ENCODE results near the gene SLC12A4. TPM values are rescaled to one million over a fixed set of nuclear protein-coding genes. Genes with fewer than 3 reads are reported as not detected.

Gene SLC12A4
- total and polyA plus RNA-seq, 2 experiments from 2014 or later, result 19.9 to 53.0 TPM

DNA sequence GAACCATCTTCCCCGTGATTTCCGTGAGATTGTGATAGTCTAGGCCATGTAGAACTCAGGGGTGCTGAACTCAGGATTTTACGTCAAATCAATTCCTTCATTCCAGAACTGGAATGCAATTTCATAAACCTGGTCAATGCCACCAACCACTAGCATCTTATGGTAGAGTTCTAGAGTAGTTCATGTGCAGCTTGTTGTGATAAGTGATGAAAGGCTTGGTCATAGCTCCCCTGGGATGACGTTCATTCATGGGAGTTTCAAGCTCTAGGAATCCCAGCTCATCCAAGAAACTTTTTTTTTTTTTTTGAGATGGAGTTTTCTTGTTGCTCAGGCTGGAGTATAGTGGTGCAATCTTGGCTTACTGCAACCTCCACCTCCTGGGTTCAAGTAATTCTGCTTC, 34.6 kb upstream of the SLC12A4 start:
- H3K4me1 Mint-ChIP-seq, result peaks cover 8% of the 10 kb centered on the region; the same call in 2 of the 3 replicates
- Histone ChIP-seq H2AFZ (no peak overlapping the region), H3K27ac (ENCODE audit: low read depth) (no peak overlapping the region), H3K27me3 (ENCODE audit: insufficient read depth) (no peaks in the 10 kb centered on the region), H3K79me2 (replicated peaks; ENCODE audit: insufficient read depth) (no peaks in the 10 kb centered on the region), H3K4me3 (no peak overlapping the region), H3K4me2 (no peak overlapping the region), H3K4me1 (ENCODE audit: insufficient read depth) (no peaks in the 10 kb centered on the region), H3K36me3 (ENCODE audit: insufficient read depth) (no peaks in the 10 kb centered on the region), H3K9me2 (ENCODE audit: insufficient read depth) (0 out of 2 replicates have a peak, but pooled peaks cover 2% of the 10 kb centered on the region), H3F3A (replicated peaks; ENCODE audit: low read depth) (0 out of 2 replicates have a peak, but pooled peaks cover 3% of the 10 kb centered on the region), H4K20me1 (replicated peaks; ENCODE audit: insufficient read depth) (no peaks in the 10 kb centered on the region)
- no peaks in the 10 kb centered on the region for H3K9me3 Mint-ChIP-seq
- no peak overlapping the region for H3K4me3 Mint-ChIP-seq
- no peak for ATAC-seq
- DNase-seq (ENCODE audit: low spot score), result no peak
- H3K27me3 Mint-ChIP-seq (ENCODE audit: insufficient read depth, low read depth, poor library complexity), result peaks cover 4% of the 10 kb centered on the region
- H3K36me3 Mint-ChIP-seq (ENCODE audit: low read depth), result no peaks in the 10 kb centered on the region
- TF ChIP-seq POLR2AphosphoS5 (IDR thresholded peaks at IDR 0.05; ENCODE audit: low read depth), result no peak
- no peak for TF ChIP-seq JUNB (IDR thresholded peaks at IDR 0.05; ENCODE audit: unreplicated experiment)
- TF ChIP-seq, protein P1, sequence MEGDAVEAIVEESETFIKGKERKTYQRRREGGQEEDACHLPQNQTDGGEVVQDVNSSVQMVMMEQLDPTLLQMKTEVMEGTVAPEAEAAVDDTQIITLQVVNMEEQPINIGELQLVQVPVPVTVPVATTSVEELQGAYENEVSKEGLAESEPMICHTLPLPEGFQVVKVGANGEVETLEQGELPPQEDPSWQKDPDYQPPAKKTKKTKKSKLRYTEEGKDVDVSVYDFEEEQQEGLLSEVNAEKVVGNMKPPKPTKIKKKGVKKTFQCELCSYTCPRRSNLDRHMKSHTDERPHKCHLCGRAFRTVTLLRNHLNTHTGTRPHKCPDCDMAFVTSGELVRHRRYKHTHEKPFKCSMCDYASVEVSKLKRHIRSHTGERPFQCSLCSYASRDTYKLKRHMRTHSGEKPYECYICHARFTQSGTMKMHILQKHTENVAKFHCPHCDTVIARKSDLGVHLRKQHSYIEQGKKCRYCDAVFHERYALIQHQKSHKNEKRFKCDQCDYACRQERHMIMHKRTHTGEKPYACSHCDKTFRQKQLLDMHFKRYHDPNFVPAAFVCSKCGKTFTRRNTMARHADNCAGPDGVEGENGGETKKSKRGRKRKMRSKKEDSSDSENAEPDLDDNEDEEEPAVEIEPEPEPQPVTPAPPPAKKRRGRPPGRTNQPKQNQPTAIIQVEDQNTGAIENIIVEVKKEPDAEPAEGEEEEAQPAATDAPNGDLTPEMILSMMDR (conservative IDR thresholded peaks at IDR 0.05; ENCODE audit: low read depth in 2 of 2), result no peak
- no peak for TF ChIP-seq CREB1 (CRISPR knock-in tag; IDR thresholded peaks at IDR 0.05; ENCODE audit: low read depth)
- TF ChIP-seq ZNF114 (CRISPR knock-in tag; IDR thresholded peaks at IDR 0.05), result no peak
- TF ChIP-seq, protein P2, sequence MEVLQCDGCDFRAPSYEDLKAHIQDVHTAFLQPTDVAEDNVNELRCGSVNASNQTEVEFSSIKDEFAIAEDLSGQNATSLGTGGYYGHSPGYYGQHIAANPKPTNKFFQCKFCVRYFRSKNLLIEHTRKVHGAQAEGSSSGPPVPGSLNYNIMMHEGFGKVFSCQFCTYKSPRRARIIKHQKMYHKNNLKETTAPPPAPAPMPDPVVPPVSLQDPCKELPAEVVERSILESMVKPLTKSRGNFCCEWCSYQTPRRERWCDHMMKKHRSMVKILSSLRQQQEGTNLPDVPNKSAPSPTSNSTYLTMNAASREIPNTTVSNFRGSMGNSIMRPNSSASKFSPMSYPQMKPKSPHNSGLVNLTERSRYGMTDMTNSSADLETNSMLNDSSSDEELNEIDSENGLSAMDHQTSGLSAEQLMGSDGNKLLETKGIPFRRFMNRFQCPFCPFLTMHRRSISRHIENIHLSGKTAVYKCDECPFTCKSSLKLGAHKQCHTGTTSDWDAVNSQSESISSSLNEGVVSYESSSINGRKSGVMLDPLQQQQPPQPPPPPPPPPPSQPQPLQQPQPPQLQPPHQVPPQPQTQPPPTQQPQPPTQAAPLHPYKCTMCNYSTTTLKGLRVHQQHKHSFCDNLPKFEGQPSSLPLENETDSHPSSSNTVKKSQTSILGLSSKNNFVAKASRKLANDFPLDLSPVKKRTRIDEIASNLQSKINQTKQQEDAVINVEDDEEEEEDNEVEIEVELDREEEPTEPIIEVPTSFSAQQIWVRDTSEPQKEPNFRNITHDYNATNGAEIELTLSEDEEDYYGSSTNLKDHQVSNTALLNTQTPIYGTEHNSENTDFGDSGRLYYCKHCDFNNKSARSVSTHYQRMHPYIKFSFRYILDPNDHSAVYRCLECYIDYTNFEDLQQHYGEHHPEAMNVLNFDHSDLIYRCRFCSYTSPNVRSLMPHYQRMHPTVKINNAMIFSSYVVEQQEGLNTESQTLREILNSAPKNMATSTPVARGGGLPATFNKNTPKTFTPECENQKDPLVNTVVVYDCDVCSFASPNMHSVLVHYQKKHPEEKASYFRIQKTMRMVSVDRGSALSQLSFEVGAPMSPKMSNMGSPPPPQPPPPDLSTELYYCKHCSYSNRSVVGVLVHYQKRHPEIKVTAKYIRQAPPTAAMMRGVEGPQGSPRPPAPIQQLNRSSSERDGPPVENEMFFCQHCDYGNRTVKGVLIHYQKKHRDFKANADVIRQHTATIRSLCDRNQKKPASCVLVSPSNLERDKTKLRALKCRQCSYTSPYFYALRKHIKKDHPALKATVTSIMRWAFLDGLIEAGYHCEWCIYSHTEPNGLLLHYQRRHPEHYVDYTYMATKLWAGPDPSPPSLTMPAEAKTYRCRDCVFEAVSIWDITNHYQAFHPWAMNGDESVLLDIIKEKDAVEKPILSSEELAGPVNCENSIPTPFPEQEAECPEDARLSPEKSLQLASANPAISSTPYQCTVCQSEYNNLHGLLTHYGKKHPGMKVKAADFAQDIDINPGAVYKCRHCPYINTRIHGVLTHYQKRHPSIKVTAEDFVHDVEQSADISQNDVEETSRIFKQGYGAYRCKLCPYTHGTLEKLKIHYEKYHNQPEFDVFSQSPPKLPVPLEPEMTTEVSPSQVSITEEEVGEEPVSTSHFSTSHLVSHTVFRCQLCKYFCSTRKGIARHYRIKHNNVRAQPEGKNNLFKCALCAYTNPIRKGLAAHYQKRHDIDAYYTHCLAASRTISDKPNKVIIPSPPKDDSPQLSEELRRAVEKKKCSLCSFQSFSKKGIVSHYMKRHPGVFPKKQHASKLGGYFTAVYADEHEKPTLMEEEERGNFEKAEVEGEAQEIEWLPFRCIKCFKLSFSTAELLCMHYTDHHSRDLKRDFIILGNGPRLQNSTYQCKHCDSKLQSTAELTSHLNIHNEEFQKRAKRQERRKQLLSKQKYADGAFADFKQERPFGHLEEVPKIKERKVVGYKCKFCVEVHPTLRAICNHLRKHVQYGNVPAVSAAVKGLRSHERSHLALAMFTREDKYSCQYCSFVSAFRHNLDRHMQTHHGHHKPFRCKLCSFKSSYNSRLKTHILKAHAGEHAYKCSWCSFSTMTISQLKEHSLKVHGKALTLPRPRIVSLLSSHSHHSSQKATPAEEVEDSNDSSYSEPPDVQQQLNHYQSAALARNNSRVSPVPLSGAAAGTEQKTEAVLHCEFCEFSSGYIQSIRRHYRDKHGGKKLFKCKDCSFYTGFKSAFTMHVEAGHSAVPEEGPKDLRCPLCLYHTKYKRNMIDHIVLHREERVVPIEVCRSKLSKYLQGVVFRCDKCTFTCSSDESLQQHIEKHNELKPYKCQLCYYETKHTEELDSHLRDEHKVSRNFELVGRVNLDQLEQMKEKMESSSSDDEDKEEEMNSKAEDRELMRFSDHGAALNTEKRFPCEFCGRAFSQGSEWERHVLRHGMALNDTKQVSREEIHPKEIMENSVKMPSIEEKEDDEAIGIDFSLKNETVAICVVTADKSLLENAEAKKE (CRISPR knock-in tag; IDR thresholded peaks at IDR 0.05), result no peak
- TF ChIP-seq NANOG (IDR thresholded peaks at IDR 0.05; ENCODE audit: borderline replicate concordance), result no peak
- no peak for TF ChIP-seq EZH2phosphoT487 (IDR thresholded peaks at IDR 0.05; ENCODE audit: unreplicated experiment)
- no peak for TF ChIP-seq ZNF331 (CRISPR knock-in tag; IDR thresholded peaks at IDR 0.05; ENCODE audit: low read depth)
- TF ChIP-seq, protein P3, sequence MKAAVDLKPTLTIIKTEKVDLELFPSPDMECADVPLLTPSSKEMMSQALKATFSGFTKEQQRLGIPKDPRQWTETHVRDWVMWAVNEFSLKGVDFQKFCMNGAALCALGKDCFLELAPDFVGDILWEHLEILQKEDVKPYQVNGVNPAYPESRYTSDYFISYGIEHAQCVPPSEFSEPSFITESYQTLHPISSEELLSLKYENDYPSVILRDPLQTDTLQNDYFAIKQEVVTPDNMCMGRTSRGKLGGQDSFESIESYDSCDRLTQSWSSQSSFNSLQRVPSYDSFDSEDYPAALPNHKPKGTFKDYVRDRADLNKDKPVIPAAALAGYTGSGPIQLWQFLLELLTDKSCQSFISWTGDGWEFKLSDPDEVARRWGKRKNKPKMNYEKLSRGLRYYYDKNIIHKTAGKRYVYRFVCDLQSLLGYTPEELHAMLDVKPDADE (IDR thresholded peaks at IDR 0.05), result no peak
- no peak for TF ChIP-seq STAT1 (IDR thresholded peaks at IDR 0.05; ENCODE audit: unreplicated experiment)
- TF ChIP-seq, protein P4, sequence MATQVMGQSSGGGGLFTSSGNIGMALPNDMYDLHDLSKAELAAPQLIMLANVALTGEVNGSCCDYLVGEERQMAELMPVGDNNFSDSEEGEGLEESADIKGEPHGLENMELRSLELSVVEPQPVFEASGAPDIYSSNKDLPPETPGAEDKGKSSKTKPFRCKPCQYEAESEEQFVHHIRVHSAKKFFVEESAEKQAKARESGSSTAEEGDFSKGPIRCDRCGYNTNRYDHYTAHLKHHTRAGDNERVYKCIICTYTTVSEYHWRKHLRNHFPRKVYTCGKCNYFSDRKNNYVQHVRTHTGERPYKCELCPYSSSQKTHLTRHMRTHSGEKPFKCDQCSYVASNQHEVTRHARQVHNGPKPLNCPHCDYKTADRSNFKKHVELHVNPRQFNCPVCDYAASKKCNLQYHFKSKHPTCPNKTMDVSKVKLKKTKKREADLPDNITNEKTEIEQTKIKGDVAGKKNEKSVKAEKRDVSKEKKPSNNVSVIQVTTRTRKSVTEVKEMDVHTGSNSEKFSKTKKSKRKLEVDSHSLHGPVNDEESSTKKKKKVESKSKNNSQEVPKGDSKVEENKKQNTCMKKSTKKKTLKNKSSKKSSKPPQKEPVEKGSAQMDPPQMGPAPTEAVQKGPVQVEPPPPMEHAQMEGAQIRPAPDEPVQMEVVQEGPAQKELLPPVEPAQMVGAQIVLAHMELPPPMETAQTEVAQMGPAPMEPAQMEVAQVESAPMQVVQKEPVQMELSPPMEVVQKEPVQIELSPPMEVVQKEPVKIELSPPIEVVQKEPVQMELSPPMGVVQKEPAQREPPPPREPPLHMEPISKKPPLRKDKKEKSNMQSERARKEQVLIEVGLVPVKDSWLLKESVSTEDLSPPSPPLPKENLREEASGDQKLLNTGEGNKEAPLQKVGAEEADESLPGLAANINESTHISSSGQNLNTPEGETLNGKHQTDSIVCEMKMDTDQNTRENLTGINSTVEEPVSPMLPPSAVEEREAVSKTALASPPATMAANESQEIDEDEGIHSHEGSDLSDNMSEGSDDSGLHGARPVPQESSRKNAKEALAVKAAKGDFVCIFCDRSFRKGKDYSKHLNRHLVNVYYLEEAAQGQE (IDR thresholded peaks at IDR 0.05; ENCODE audit: unreplicated experiment), result no peak
- no peak for TF ChIP-seq EZH2 (IDR thresholded peaks at IDR 0.05; ENCODE audit: low read depth, unreplicated experiment)
- 0 out of 2 replicates have a peak overlapping the region, but pooled peaks have one; percentile 26 for H3K27ac Mint-ChIP-seq
